CD4-positive, alpha-beta memory T cell (primary cell): ENCODE measurements around the gene FBXO41. TPM values are rescaled to one million over a fixed set of nuclear protein-coding genes. Genes with fewer than 3 reads are reported as not detected.

Experiments
- CTCF ChIA-PET: fragments of 350-600 bp; sonication (Branson Sonifier 250); formaldehyde crosslinking; loops from one replicate; lab custom pipeline; 2021; ENCODE audit warnings: inconsistent platforms; ENCODE audit not compliant: partially characterized antibody; lab: Charles Lee
- POLR2A ChIA-PET: fragments of 350-600 bp; sonication (Branson Sonifier 250); formaldehyde crosslinking; loops from one replicate; lab custom pipeline; 2021; ENCODE audit not compliant: partially characterized antibody; lab: Charles Lee
- DNase-seq, 5 donors: peaks; one replicate each; pipeline versions ENCODE4 v3.0.0 to v3.0.0-alpha.2; 2020 to 2022; ENCODE audit warnings: mixed read lengths in 1 of 5
- H3K27ac ChIP-seq: one replicate; pipeline ENCODE4 v1.7.0; 2013; ENCODE audit warnings: low read depth, low read length
- H3K27me3 ChIP-seq: 2 replicates; pipeline ENCODE4 v1.7.0; 2013; ENCODE audit warnings: mild to moderate bottlenecking, low read length, moderate library complexity; ENCODE audit not compliant: insufficient read depth
- H3K36me3 ChIP-seq: 2 replicates; pipeline ENCODE4 v1.7.0; 2013; ENCODE audit warnings: mild to moderate bottlenecking, low read length, moderate library complexity; ENCODE audit not compliant: insufficient read depth
- H3K4me1 ChIP-seq: 2 replicates; pipeline ENCODE4 v1.7.0; 2013; ENCODE audit warnings: mild to moderate bottlenecking, low read length, moderate library complexity; ENCODE audit not compliant: insufficient read depth
- H3K4me3 ChIP-seq, 2 donors: one replicate each; pipeline ENCODE4 v1.7.0; 2013; ENCODE audit warnings: low read length in 2 of 2, mild to moderate bottlenecking in 1 of 2
- H3K9me3 ChIP-seq, 2 donors: one replicate each; pipeline ENCODE4 v1.7.0; 2013; ENCODE audit warnings: low read length in 2 of 2, control low read depth in 1 of 2; ENCODE audit not compliant: control insufficient read depth in 1 of 2
- H3K27ac Mint-ChIP-seq, 7 donors: one replicate each; pipeline ENCODE4 v1.8.0; 2020 to 2021; ENCODE audit warnings: mixed read lengths in 7 of 7, mild to moderate bottlenecking in 6 of 7, inconsistent platforms in 3 of 7, moderate library complexity in 3 of 7
- H3K27me3 Mint-ChIP-seq, 2 donors: one replicate each; pipeline ENCODE4 v1.8.0; 2020 to 2021; ENCODE audit warnings: mixed read lengths in 2 of 2
- H3K36me3 Mint-ChIP-seq, 2 donors: one replicate each; pipeline ENCODE4 v1.8.0; 2020 to 2021; ENCODE audit warnings: mixed read lengths in 2 of 2, inconsistent platforms in 1 of 2, mild to moderate bottlenecking in 1 of 2
- H3K4me1 Mint-ChIP-seq, 4 donors: one replicate each; pipeline ENCODE4 v1.8.0; 2020 to 2021; ENCODE audit warnings: mixed read lengths in 4 of 4, mild to moderate bottlenecking in 1 of 4
- H3K4me3 Mint-ChIP-seq, 8 donors: one replicate each; pipeline ENCODE4 v1.8.0; 2020 to 2021; ENCODE audit warnings: mixed read lengths in 8 of 8, mild to moderate bottlenecking in 7 of 8, moderate library complexity in 6 of 8, inconsistent platforms in 3 of 8
- H3K9me3 Mint-ChIP-seq, 8 donors: one replicate each; pipeline ENCODE4 v1.8.0; 2020 to 2021; ENCODE audit warnings: mixed read lengths in 8 of 8, mild to moderate bottlenecking in 5 of 8, inconsistent platforms in 3 of 8, moderate library complexity in 1 of 8
- intact Hi-C: fragments of 100-400 bp; cut with micrococcal nuclease; formaldehyde crosslinking; loops from one replicate; pipeline ENCODE4 v1.15.1; 2023
- polyA plus RNA-seq, 2 donors: library from polyadenylated mRNA; unstranded; fragments of 300-500 nt; fragmentation: Illumina TruSeq; gene quantifications; one replicate each; pipeline ENCODE4 v1.2.3, GENCODE V29; 2021
- total RNA-seq, 2 experiments: library from RNA; stranded (reverse); gene quantifications; one replicate each; pipeline ENCODE4 v1.2.3, GENCODE V29; 2021

The FBXO41 gene
- total and polyA plus RNA-seq, 4 experiments from 2014 or later = 1.6 to 11.4 (median 9.8) TPM; not detected in 1

DNA sequence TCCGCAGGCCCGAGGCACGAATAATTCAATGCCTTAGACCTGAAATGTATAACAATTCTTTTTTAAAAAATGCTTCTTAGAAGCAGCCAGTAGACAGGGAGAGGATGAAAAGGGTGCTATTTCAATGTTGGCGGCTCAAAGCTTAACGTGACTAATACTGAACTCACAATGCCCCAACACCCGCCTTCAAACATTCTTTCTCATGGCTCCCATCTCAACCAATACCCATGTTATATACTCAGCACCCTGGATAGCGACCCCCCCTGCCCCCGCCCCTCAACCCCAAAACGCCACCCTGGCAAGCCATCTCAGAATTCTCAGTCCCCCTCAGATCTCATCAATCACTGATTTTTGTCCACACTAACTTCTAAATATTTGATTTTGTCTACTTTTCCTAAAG lies 4.4 kb downstream of the FBXO41 start:
- H3K4me1 ChIP-seq = peaks cover 14% of the 10 kb centered on the region
- no peaks in the 10 kb centered on the region for H3K27me3 ChIP-seq
- Mint-ChIP-seq H3K27me3 (no peaks in the 10 kb centered on the region), H3K4me1 (peaks cover 2 to 13% (median 8%) of the 10 kb centered on the region in 4 donors), H3K36me3 (peaks cover 0 to 8% of the 10 kb centered on the region in 2 donors), H3K4me3 (no peak overlapping the region), H3K27ac (no peak overlapping the region), H3K9me3 (no peaks in the 10 kb centered on the region)
- intact Hi-C loops = no loop called here
- no peak overlapping the region for H3K27ac ChIP-seq
- POLR2A ChIA-PET = no interaction called here
- H3K36me3 ChIP-seq = no peaks in the 10 kb centered on the region
- DNase-seq = no peak
- H3K9me3 ChIP-seq = no peaks in the 10 kb centered on the region
- CTCF ChIA-PET = interaction anchor here (1.2 kb wide), 1 partner anchor 10 kb away, joined by 13 read pairs; no protein-coding TSS in a partner anchor
- H3K4me3 ChIP-seq = no peak overlapping the region

DNA sequence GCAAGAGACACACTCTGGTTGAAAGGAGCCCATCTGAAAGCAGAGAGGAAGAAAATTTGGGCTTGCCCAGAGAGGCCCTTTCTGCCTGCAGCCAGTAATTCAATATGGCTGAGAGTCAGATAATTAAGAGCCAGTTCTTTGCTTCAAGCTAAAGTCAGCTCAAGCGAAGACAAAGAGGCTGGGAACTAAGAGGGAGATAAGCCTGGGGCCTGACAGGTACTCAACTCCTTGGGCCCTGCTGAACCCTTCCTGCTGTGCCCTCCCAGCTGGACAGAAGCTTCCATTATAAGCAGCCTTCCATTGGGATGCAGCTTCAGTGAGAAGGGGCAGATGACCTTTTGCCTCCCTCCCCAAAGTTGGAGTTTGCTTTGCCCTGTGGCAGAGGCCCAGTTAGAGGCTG lies 12.0 kb downstream of the FBXO41 start:
- H3K27me3 Mint-ChIP-seq = no peaks in the 10 kb centered on the region
- H3K4me1 Mint-ChIP-seq = peaks cover 13 to 20% (median 18%) of the 10 kb centered on the region in 4 donors
- peaks cover 0 to 1% of the 10 kb centered on the region in 2 donors for H3K36me3 Mint-ChIP-seq
- no peak overlapping the region for H3K27ac Mint-ChIP-seq
- Histone ChIP-seq H3K4me3 (no peak overlapping the region), H3K36me3 (no peaks in the 10 kb centered on the region), H3K9me3 (no peaks in the 10 kb centered on the region), H3K27me3 (no peaks in the 10 kb centered on the region), H3K27ac (no peak overlapping the region), H3K4me1 (peaks cover 24% of the 10 kb centered on the region)
- intact Hi-C loops = no loop called here
- no peak for DNase-seq
- CTCF ChIA-PET = interaction anchor here (0.9 to 2.8 kb wide), 5 partner anchors 9 to 59 kb away, joined by 4 to 11 read pairs (median 5); partner anchors contain the start of genes EGR4 and SMYD5
- H3K4me3 Mint-ChIP-seq = no peak overlapping the region
- H3K9me3 Mint-ChIP-seq = peaks cover 0 to 4% (median 0%) of the 10 kb centered on the region in 8 donors
- POLR2A ChIA-PET = interaction anchor here (1.1 to 1.6 kb wide), 2 partner anchors 32 to 38 kb away, joined by 4 to 5 read pairs; partner anchors contain the start of gene CCT7

DNA sequence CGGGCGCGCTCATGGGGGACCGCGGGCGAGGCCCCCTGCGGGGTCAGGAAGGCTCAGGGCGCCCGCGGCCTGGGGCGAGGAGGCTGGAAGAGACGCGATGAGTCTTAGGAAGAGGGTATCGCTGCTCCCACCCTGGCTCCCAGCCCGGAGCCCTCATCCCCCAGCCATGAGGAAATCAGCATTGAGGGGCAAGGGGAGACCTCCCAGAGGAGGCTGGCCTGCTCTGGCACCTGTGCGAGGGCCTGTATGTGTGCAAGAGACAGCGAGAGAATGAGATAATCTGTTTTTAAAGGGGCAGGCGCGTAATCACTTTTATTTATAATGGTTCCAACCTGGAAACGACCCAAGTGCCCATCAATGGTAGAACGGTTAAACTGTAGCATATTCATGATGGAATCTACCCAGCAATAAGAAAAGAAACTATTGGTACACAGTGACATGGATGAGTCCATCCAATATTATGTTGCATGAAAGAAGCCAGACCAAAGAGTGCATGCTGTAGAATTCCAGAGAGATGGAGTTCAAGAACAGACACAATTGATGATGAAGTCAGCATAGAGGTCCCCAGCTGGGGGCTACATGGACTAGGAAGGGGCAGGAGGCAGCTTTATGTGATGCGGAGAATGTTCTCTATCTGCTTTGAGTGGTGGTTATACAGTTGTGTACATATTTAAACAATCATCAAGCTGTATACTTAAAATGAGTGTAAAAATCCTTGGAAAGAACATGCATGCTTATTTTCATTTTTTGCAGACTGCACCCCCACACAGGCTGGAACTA lies 14.4 kb downstream of the FBXO41 start:
- H3K27ac Mint-ChIP-seq = peak overlapping the region in 4 of 7 donors; percentile 6 to 93 (median 86)
- Histone ChIP-seq H3K9me3 (no peaks in the 10 kb centered on the region), H3K27me3 (no peaks in the 10 kb centered on the region), H3K4me1 (peaks cover 24% of the 10 kb centered on the region), H3K4me3 (peak overlapping the region in 1 of 2 donors; percentile 42), H3K27ac (peak overlapping the region; percentile 46), H3K36me3 (no peaks in the 10 kb centered on the region)
- intact Hi-C loops = loop anchor here (1.0 to 2.0 kb wide), 3 partner anchors 15 to 36 kb away; partner anchors contain the start of genes CCT7, EGR4 and FBXO41
- H3K4me1 Mint-ChIP-seq = peaks cover 18 to 27% (median 23%) of the 10 kb centered on the region in 4 donors
- no peaks in the 10 kb centered on the region for H3K27me3 Mint-ChIP-seq
- H3K4me3 Mint-ChIP-seq = peak overlapping the region; percentile 61 to 85 (median 75)
- ChIA-PET CTCF (interaction anchor here (1.0 to 2.8 kb wide), 2 partner anchors 21 to 57 kb away, joined by 3 to 10 read pairs; partner anchors contain the start of gene SMYD5), POLR2A (interaction anchor here (0.7 to 2.1 kb wide), 2 partner anchors 36 kb away, joined by 3 to 24 read pairs; partner anchors contain the start of genes CCT7 and PRADC1)
- DNase-seq = no peak
- peaks cover 0 to 2% of the 10 kb centered on the region in 2 donors for H3K36me3 Mint-ChIP-seq
- peaks cover 0 to 4% (median 0%) of the 10 kb centered on the region in 8 donors for H3K9me3 Mint-ChIP-seq

DNA sequence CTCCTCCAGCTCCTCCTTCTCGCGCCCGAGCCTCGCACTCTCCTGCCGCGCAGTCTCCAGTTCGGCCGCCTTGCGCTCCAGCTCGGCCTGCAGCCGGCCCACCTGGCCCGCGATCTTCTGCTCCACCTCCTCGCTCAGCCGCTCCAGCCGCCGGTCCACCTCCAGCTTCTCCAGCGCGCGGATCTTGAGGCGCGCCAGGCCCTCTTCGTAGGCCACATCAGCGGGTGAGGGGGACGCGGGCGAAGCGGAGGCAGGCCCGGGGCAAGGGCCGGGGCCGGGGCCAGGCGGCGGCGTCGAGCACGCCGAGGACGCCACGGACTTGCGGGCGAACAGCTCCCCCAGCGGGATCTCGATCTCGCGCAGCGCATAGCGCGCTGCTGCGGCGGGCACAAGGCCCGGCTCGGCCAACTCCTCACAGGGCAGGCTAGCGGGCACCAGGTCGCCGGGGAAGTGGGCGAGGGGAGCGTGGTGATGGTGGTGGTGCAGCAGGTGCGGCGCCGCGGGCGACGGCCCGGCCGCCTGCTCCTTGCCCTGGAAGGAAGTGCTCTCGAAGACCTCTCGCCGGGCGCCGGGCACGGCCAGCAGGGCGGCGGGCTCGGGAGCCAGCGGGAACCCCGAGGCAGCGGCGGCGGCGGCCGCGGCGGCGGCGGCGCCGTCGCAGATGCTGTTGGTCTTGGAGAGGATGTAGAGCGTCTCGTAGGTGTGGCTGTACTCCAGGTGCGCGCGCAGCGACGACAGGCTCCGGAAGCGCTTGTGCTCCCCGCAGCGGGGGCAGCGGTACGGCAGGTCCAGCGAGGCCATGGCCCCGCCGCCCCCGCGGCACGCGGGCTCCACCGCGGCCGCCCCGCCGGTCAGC lies 15.2 kb downstream of the FBXO41 start:
- Mint-ChIP-seq H3K27me3 (no peaks in the 10 kb centered on the region), H3K9me3 (peaks cover 0 to 4% (median 0%) of the 10 kb centered on the region in 8 donors), H3K4me3 (peak overlapping the region in 7 of 8 donors; percentile 25 to 70 (median 67)), H3K36me3 (peaks cover 0 to 4% of the 10 kb centered on the region in 2 donors), H3K27ac (no peak overlapping the region), H3K4me1 (peaks cover 18 to 27% (median 23%) of the 10 kb centered on the region in 4 donors)
- Histone ChIP-seq H3K4me1 (peaks cover 24% of the 10 kb centered on the region), H3K27ac (peak overlapping the region; percentile 46), H3K9me3 (no peaks in the 10 kb centered on the region), H3K4me3 (peak overlapping the region in 1 of 2 donors; percentile 45), H3K36me3 (no peaks in the 10 kb centered on the region), H3K27me3 (no peaks in the 10 kb centered on the region)
- ChIA-PET POLR2A (interaction anchor here (1.0 to 2.9 kb wide), 6 partner anchors 11 to 116 kb away, joined by 3 to 24 read pairs (median 6); partner anchors contain the start of genes ALMS1, CCT7, FBXO41 and PRADC1), CTCF (interaction anchor here (0.6 to 2.3 kb wide), 5 partner anchors 20 to 56 kb away, joined by 3 to 11 read pairs (median 6); partner anchors contain the start of gene PRADC1)
- peak; percentile 77 to 82 (median 80) for DNase-seq
- intact Hi-C loops = loop anchor here (1.0 to 2.0 kb wide), 3 partner anchors 16 to 35 kb away; partner anchors contain the start of genes CCT7, EGR4 and FBXO41

DNA sequence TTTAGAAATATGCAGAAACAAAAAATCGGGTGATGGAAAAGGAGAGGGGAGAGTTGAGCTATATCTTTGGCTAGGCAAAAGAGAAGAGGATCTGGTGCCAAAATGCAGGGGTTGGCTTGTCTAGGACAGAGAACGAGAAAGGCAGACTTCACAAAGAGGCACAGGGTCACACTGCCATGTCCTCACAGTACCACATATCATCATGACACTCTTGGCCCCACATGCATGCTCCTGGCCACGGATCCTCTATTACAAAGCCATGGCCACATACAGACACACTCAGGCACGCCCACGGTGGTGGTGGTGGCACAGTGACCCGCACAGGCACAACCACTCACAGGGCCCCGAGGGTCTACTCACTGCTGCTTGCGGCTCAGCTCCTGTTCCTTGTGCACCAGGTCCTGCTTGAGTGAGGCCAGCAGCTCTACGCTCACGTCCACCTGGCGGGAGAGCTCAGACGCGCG lies 15.9 kb downstream of the FBXO41 start:
- intact Hi-C loops = loop anchor here (2.0 kb wide), 1 partner anchor 16 kb away; the partner anchor contains the start of gene FBXO41
- Histone ChIP-seq H3K4me1 (peaks cover 24% of the 10 kb centered on the region), H3K27ac (no peak overlapping the region), H3K4me3 (peak overlapping the region in 1 of 2 donors; percentile 45), H3K9me3 (no peaks in the 10 kb centered on the region), H3K36me3 (no peaks in the 10 kb centered on the region), H3K27me3 (no peaks in the 10 kb centered on the region)
- peaks cover 0 to 8% of the 10 kb centered on the region in 2 donors for H3K36me3 Mint-ChIP-seq
- ChIA-PET POLR2A (interaction anchor here (1.0 to 2.9 kb wide), 6 partner anchors 10 to 117 kb away, joined by 3 to 24 read pairs (median 6); partner anchors contain the start of genes ALMS1, CCT7, FBXO41 and PRADC1), CTCF (interaction anchor here (0.6 to 2.3 kb wide), 5 partner anchors 20 to 56 kb away, joined by 3 to 11 read pairs (median 6); partner anchors contain the start of gene PRADC1)
- peaks cover 18 to 27% (median 23%) of the 10 kb centered on the region in 4 donors for H3K4me1 Mint-ChIP-seq
- no peak for DNase-seq
- no peaks in the 10 kb centered on the region for H3K27me3 Mint-ChIP-seq
- peak overlapping the region in 6 of 7 donors; percentile 4 to 68 (median 22) for H3K27ac Mint-ChIP-seq
- peak overlapping the region; percentile 25 to 70 (median 66) for H3K4me3 Mint-ChIP-seq
- H3K9me3 Mint-ChIP-seq = peaks cover 0 to 4% (median 0%) of the 10 kb centered on the region in 8 donors

DNA sequence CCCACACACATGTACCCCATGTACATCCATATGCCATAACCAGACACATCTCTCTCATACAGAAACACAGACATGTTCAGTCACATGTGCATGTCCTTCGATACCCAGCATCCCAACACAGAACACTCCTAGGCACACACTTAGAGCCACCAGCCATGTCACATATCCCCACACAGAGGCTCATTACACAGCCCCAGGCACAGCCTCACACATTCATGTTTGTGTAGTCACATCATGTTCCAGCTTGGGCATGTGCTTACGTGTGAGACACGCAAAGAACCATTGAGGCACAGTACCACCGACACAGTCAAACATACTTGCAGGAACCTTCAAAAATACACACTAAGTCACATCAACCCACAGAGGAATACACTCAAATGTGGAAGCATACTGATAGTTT lies 17.3 kb downstream of the FBXO41 start:
- Mint-ChIP-seq H3K4me1 (peaks cover 18 to 27% (median 23%) of the 10 kb centered on the region in 4 donors), H3K27ac (peak overlapping the region in 2 of 7 donors; percentile 9 to 52), H3K4me3 (peak overlapping the region in 2 of 8 donors; percentile 0 to 7), H3K27me3 (no peaks in the 10 kb centered on the region), H3K36me3 (peaks cover 0 to 10% of the 10 kb centered on the region in 2 donors), H3K9me3 (peaks cover 0 to 4% (median 0%) of the 10 kb centered on the region in 8 donors)
- intact Hi-C loops = no loop called here
- Histone ChIP-seq H3K27ac (no peak overlapping the region), H3K9me3 (no peaks in the 10 kb centered on the region), H3K4me3 (no peak overlapping the region), H3K27me3 (no peaks in the 10 kb centered on the region), H3K36me3 (no peaks in the 10 kb centered on the region), H3K4me1 (peaks cover 24% of the 10 kb centered on the region)
- POLR2A ChIA-PET = interaction anchor here (2.9 kb wide), 1 partner anchor 9 kb away, joined by 8 read pairs; no protein-coding TSS in a partner anchor
- CTCF ChIA-PET = interaction anchor here (1.9 to 2.3 kb wide), 2 partner anchors 31 to 54 kb away, joined by 6 to 7 read pairs; no protein-coding TSS in a partner anchor
- DNase-seq = no peak
